Endothelial cell of umbilical vein (primary cell): ENCODE measurements around the gene SYNE1. TPM values are rescaled to one million over a fixed set of nuclear protein-coding genes. Genes with fewer than 3 reads are reported as not detected.

Experiments
- BruUV-seq: library from RNA; stranded (reverse); fragments of 400-500 nt; replicated peaks from 2 replicates; lab custom pipeline; 2021; lab: Mats Ljungman, UMichigan
- CTCF ChIA-PET: fragments of 300-600, 350-600 bp; sonication (Branson Sonifier 250); formaldehyde crosslinking; loops from one replicate; lab custom pipeline; 2021; ENCODE audit warnings: antibody characterized with exemption, inconsistent platforms; lab: Charles Lee
- POLR2A ChIA-PET: fragments of 300-600, 350-600 bp; sonication (Branson Sonifier 250); formaldehyde crosslinking; loops from one replicate; lab custom pipeline; 2021; ENCODE audit warnings: antibody characterized with exemption, inconsistent platforms; lab: Charles Lee
- DNase-seq: peaks from one replicate; pipeline ENCODE4 v3.0.0-alpha.2; 2011; ENCODE audit warnings: low read depth, low spot score
- FAIRE-seq: peaks from 2 replicates; lab custom pipeline; 2011; peaks lifted over from hg19 to GRCh38; lab: Jason Lieb, UNC
- H2AFZ ChIP-seq: 2 replicates; pipeline ENCODE4 v1.6.0; 2012; ENCODE audit warnings: low read depth, low read length, control low read depth, inconsistent platforms
- H3K27ac ChIP-seq: 2 replicates; pipeline ENCODE4 v1.5.1; 2011; ENCODE audit warnings: low read depth, mild to moderate bottlenecking, control low read depth, low read length, moderate library complexity; ENCODE audit not compliant: insufficient read depth
- H3K27me3 ChIP-seq, 2 experiments: 2 replicates each; pipeline versions ENCODE4 v1.6.0 to v1.6.1; 2011; ENCODE audit warnings: low read length in 2 of 2, mixed read lengths in 1 of 2; ENCODE audit not compliant: control insufficient read depth in 2 of 2, insufficient read depth in 2 of 2
- H3K36me3 ChIP-seq, 2 experiments: 2 replicates in 1 of 2; 3 replicates in 1 of 2; pipeline ENCODE4 v1.5.1; 2011; ENCODE audit warnings: low read length in 2 of 2, mild to moderate bottlenecking in 1 of 2, moderate library complexity in 1 of 2; ENCODE audit not compliant: control insufficient read depth in 2 of 2, insufficient read depth in 2 of 2; ENCODE audit errors: extremely low read depth in 1 of 2
- H3K4me1 ChIP-seq: 3 replicates; pipeline ENCODE4 v1.5.1; 2011; ENCODE audit warnings: mild to moderate bottlenecking, low read length; ENCODE audit not compliant: control insufficient read depth, insufficient read depth; ENCODE audit errors: extremely low read depth
- H3K4me2 ChIP-seq: 2 replicates; pipeline ENCODE4 v1.6.1; 2011; ENCODE audit warnings: low read length, control low read depth, mixed read lengths; ENCODE audit not compliant: insufficient read depth
- H3K4me3 ChIP-seq, 3 experiments: fragments of 200-600 bp in 1 of 3; sonication (generic), shearing (Covaris generic) in 1 of 3; replicated peaks in 1 of 3; 2 replicates each; pipeline ENCODE4 v1.5.1; 2011 to 2016; ENCODE audit warnings: control low read depth in 3 of 3, low read length in 3 of 3, mild to moderate bottlenecking in 2 of 3, inconsistent platforms in 1 of 3, low read depth in 1 of 3, moderate library complexity in 1 of 3; ENCODE audit not compliant: insufficient read depth in 1 of 3
- H3K79me2 ChIP-seq: 2 replicates; pipeline ENCODE4 v1.6.0; 2012; ENCODE audit warnings: low read length, inconsistent platforms; ENCODE audit not compliant: control insufficient read depth, insufficient read depth
- H3K9ac ChIP-seq: replicated peaks from 2 replicates; pipeline ENCODE3; 2011; ENCODE audit warnings: low read length, control low read depth; ENCODE audit not compliant: insufficient read depth; ENCODE audit errors: extremely low read depth
- H3K9me1 ChIP-seq: replicated peaks from 3 replicates; pipeline ENCODE4 v1.6.0; 2011; ENCODE audit warnings: mild to moderate bottlenecking, low read length; ENCODE audit not compliant: control insufficient read depth, insufficient read depth; ENCODE audit errors: extremely low read depth
- H3K9me3 ChIP-seq: replicated peaks from 2 replicates; pipeline ENCODE4 v1.5.1; 2012; ENCODE audit warnings: low read length, inconsistent platforms; ENCODE audit not compliant: control insufficient read depth, insufficient read depth
- H4K20me1 ChIP-seq: replicated peaks from 2 replicates; pipeline ENCODE3; 2011; ENCODE audit warnings: mild to moderate bottlenecking, low read length; ENCODE audit not compliant: control insufficient read depth, insufficient read depth; ENCODE audit errors: extremely low read depth
- CTCF ChIP-seq, 2 donors: IDR thresholded peaks; 1 replicate in 1 of 2; 2 replicates in 1 of 2; pipeline ENCODE4 v1.5.1; 2011; ENCODE audit warnings: low read length in 2 of 2, mild to moderate bottlenecking in 2 of 2, moderate library complexity in 2 of 2, control low read depth in 1 of 2, inconsistent platforms in 1 of 2, low read depth in 1 of 2; ENCODE audit not compliant: insufficient read depth in 1 of 2; ENCODE audit errors: extremely low read depth in 1 of 2
- EZH2 ChIP-seq: IDR thresholded peaks from 2 replicates; pipeline ENCODE4 v1.6.1; 2012; ENCODE audit warnings: borderline replicate concordance, low read depth, mild to moderate bottlenecking, moderate library complexity, low read length, inconsistent platforms; ENCODE audit not compliant: severe bottlenecking
- FOS ChIP-seq: IDR thresholded peaks from 2 replicates; pipeline ENCODE4 v1.6.1; 2011; ENCODE audit warnings: mild to moderate bottlenecking, low read length, moderate library complexity, borderline replicate concordance; ENCODE audit not compliant: insufficient read depth
- GATA2 ChIP-seq: IDR thresholded peaks from 2 replicates; pipeline ENCODE4 v1.7.0; 2011; ENCODE audit warnings: low read depth, mild to moderate bottlenecking, moderate library complexity, mixed read lengths, low read length; ENCODE audit not compliant: insufficient read length, insufficient read depth
- JUN ChIP-seq: IDR thresholded peaks from 2 replicates; pipeline ENCODE4 v1.6.1; 2011; ENCODE audit warnings: borderline replicate concordance, low read depth; ENCODE audit not compliant: insufficient read length, insufficient read depth
- MAX ChIP-seq: IDR thresholded peaks from 2 replicates; pipeline ENCODE4 v1.6.1; 2011; ENCODE audit not compliant: insufficient read depth, insufficient read length
- MYC ChIP-seq: IDR thresholded peaks from one replicate; pipeline ENCODE4 v1.6.1; 2011; ENCODE audit warnings: mild to moderate bottlenecking, low read depth, low read length
- POLR2A ChIP-seq: IDR thresholded peaks from 2 replicates; pipeline ENCODE4 v1.6.1; 2012; ENCODE audit warnings: low read depth, mild to moderate bottlenecking, control low read depth, low read length
- POLR2AphosphoS5 ChIP-seq: IDR thresholded peaks from 2 replicates; pipeline ENCODE4 v1.6.1; 2012; ENCODE audit warnings: low read depth, mild to moderate bottlenecking, control low read depth, low read length, moderate library complexity; ENCODE audit not compliant: insufficient read depth
- dilution Hi-C: fragments of 300-500 bp; cut with MboI; formaldehyde crosslinking; loops from one replicate; pipeline ENCODE4 v1.15.0; 2019; ENCODE audit warnings: low sequenced_read_pairs; ENCODE audit not compliant: extremely low pct_ligation_motif_present
- intact Hi-C: fragments of 100-400 bp; cut with micrococcal nuclease; formaldehyde crosslinking; loops from one replicate; pipeline ENCODE4 v1.10.0; 2022
- polyA plus RNA-seq, 4 experiments: library from polyadenylated mRNA; depleted of rRNA in 3 of 4; stranded (reverse) in 3 of 4; unstranded in 1 of 4; fragments of >200 nt; gene quantifications; 2 replicates each; pipeline versions ENCODE4 v1.2.1 to v1.2.3, GENCODE V29; 2011 to 2012; ENCODE audit warnings: missing spikeins in 1 of 4
- total RNA-seq: library from RNA; stranded (reverse); gene quantifications from 2 replicates; pipeline ENCODE4 v1.2.3, GENCODE V29; 2021

SYNE1 gene
- total and polyA plus RNA-seq, 2 donors (not counting 3 experiments of a cell fraction or from before 2014, with no cell fraction given): 26.5 to 52.3 TPM

GRCh38 chr6:152450519-152450918, 186.6 kb downstream of the SYNE1 start:
- BruUV-seq: no TSS peak
- dilution Hi-C loops: no loop called here
- Histone ChIP-seq H3K4me3 (no peak overlapping the region), H4K20me1 (no peaks in the 10 kb centered on the region), H3K9ac (no peak overlapping the region), H3K9me3 (no peaks in the 10 kb centered on the region), H3K79me2 (no peaks in the 10 kb centered on the region), H3K4me1 (peaks cover 6% of the 10 kb centered on the region), H3K9me1 (no peaks in the 10 kb centered on the region), H3K27me3 (no peaks in the 10 kb centered on the region), H3K4me2 (no peak overlapping the region), H2AFZ (no peak overlapping the region), H3K27ac (no peak overlapping the region), H3K36me3 (no peaks in the 10 kb centered on the region)
- POLR2A ChIA-PET: no interaction called here
- DNase-seq (no peak), FAIRE-seq (no peak)
- intact Hi-C loops: no loop called here
- TF ChIP-seq POLR2A: no peak
- no peak for TF ChIP-seq CTCF (IDR thresholded peaks at IDR 0.05; ENCODE audit: extremely low read depth in 1 of 2, insufficient read depth in 1 of 2, low read depth in 1 of 2, low read length in 2 of 2)
- CTCF ChIA-PET: no interaction called here

- Histone ChIP-seq H3K79me2 (no peaks in the 10 kb centered on the region), H3K4me3 (no peak overlapping the region), H2AFZ (no peak overlapping the region), H3K27ac (no peak overlapping the region), H3K4me1 (no peaks in the 10 kb centered on the region), H3K36me3 (no peaks in the 10 kb centered on the region), H3K9ac (no peak overlapping the region), H3K4me2 (no peak overlapping the region), H3K27me3 (no peaks in the 10 kb centered on the region), H4K20me1 (no peaks in the 10 kb centered on the region), H3K9me3 (no peaks in the 10 kb centered on the region), H3K9me1 (no peaks in the 10 kb centered on the region)
- intact Hi-C loops (no loop called here), dilution Hi-C loops (no loop called here)
- DNase-seq: no peak
- BruUV-seq: no TSS peak
- ChIA-PET POLR2A (no interaction called here), CTCF (interaction anchor here (1.5 kb wide), 1 partner anchor 19 kb away, joined by 4 read pairs; no protein-coding TSS in a partner anchor)
- TF ChIP-seq CTCF (IDR thresholded peaks at IDR 0.05; ENCODE audit: extremely low read depth in 1 of 2, insufficient read depth in 1 of 2, low read depth in 1 of 2, low read length in 2 of 2) (no peak), MYC (no peak), GATA2 (no peak), EZH2 (no peak), FOS (no peak), JUN (no peak), MAX (no peak), POLR2AphosphoS5 (no peak), POLR2A (no peak)
- FAIRE-seq: no peak
These were observed 195.3 kb downstream of the SYNE1 start for GRCh38 chr6:152441902-152442301.
